ENCODE data around the gene RAB3B.

DNA sequence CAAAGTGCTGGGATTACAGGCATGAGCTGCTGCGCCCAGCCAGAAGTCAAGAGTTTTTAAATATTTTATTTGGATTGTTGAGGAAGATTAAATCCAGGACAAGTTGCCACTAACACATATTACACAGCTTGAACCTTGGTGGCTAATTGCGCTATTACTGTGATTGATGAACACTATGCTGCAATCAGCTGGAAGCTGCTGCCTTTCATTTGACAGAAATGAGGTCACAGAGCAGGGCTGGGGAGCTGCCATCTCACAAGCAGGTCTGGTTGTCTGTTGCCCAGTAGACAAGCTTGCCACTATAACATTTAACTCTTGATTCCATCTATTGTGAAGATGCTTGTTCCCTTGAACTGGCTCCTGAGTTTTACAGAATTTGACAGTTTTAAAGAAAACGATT, 74.5 kb downstream of the RAB3B start:
- TF ChIP-seq CTCF (IDR thresholded peaks at IDR 0.05) (no peak), POLR2A (IDR thresholded peaks at IDR 0.05) (no peak), EP300 (IDR thresholded peaks at IDR 0.05; ENCODE audit: low read depth) (no peak)

Measured in transverse colon (tissue), 3 donors.